ENCODE measurements around the gene MAPK10.

GRCh38 chr4:86294883-86295282, 65.0 kb downstream of the MAPK10 start:
- TF ChIP-seq CTCF (IDR thresholded peaks at IDR 0.05 in 4 of 5, conservative IDR thresholded peaks at IDR 0.05 in 1 of 5) = no peak
- no peak for TF ChIP-seq POLR2A (IDR thresholded peaks at IDR 0.05)
